Caco-2 (cell line): ENCODE results near the gene CPSF3. TPM values are rescaled to one million over a fixed set of nuclear protein-coding genes. Genes with fewer than 3 reads are reported as not detected.

Source experiments
- BruUV-seq: library from RNA; stranded (reverse); fragments of 400-500 nt; replicated peaks from 2 replicates; lab custom pipeline; 2021; lab: Mats Ljungman, UMichigan
- CTCF ChIA-PET: fragments of 300-600 bp; sonication (Branson Sonifier 250); formaldehyde crosslinking; loops from one replicate; lab custom pipeline; 2022; ENCODE audit warnings: antibody characterized with exemption; lab: Charles Lee
- POLR2A ChIA-PET: fragments of 300-600 bp; sonication (Branson Sonifier 250); formaldehyde crosslinking; loops from one replicate; lab custom pipeline; 2022; ENCODE audit warnings: antibody characterized with exemption; lab: Charles Lee
- DNase-seq, 2 experiments: peaks; one replicate each; pipeline versions ENCODE4 v3.0.0 to v3.0.0-alpha.2; 2020 to 2022
- H3K27me3 ChIP-seq: replicated peaks from 2 replicates; pipeline ENCODE4 v1.6.0; 2011; ENCODE audit warnings: low read length; ENCODE audit not compliant: control insufficient read depth, insufficient read depth
- H3K36me3 ChIP-seq: 2 replicates; pipeline ENCODE4 v1.5.1; 2011; ENCODE audit warnings: low read length; ENCODE audit not compliant: control insufficient read depth, insufficient read depth
- H3K4me1 ChIP-seq: fragments of 250-450 bp; sonication (Bioruptor Pico); 2 replicates; pipeline ENCODE4 v1.5.1; 2020; ENCODE audit warnings: mild to moderate bottlenecking
- H3K4me3 ChIP-seq: 2 replicates; pipeline ENCODE4 v1.5.1; 2011; ENCODE audit warnings: low read depth, mild to moderate bottlenecking, control low read depth, low read length
- H3K9me3 ChIP-seq: fragments of 250-450 bp; sonication (Bioruptor Pico); 2 replicates; pipeline ENCODE4 v1.5.1; 2020; ENCODE audit warnings: mild to moderate bottlenecking, moderate library complexity
- H3K27ac Mint-ChIP-seq: one replicate; pipeline ENCODE4 v1.8.0; 2022; ENCODE audit warnings: mixed read lengths; ENCODE audit not compliant: unreplicated experiment
- H3K27me3 Mint-ChIP-seq: one replicate; pipeline ENCODE4 v1.8.0; 2022; ENCODE audit warnings: mixed read lengths; ENCODE audit not compliant: insufficient read depth, unreplicated experiment
- H3K36me3 Mint-ChIP-seq: one replicate; pipeline ENCODE4 v1.8.0; 2022; ENCODE audit warnings: mild to moderate bottlenecking, mixed read lengths; ENCODE audit not compliant: insufficient read depth, unreplicated experiment
- H3K4me1 Mint-ChIP-seq: one replicate; pipeline ENCODE4 v1.8.0; 2022; ENCODE audit warnings: low read depth, mixed read lengths; ENCODE audit not compliant: unreplicated experiment
- H3K4me3 Mint-ChIP-seq: one replicate; pipeline ENCODE4 v1.8.0; 2022; ENCODE audit warnings: mild to moderate bottlenecking, moderate library complexity, mixed read lengths; ENCODE audit not compliant: unreplicated experiment
- H3K9me3 Mint-ChIP-seq: one replicate; pipeline ENCODE4 v1.8.0; 2022; ENCODE audit warnings: mixed read lengths; ENCODE audit not compliant: unreplicated experiment
- CTCF ChIP-seq, 2 experiments: fragments of 200-600 bp in 1 of 2; IDR thresholded peaks; 1 replicate in 1 of 2; 2 replicates in 1 of 2; pipeline versions ENCODE4 v1.5.1 to v1.8.0; 2011 to 2022; ENCODE audit warnings: antibody characterized with exemption in 1 of 2, control low read depth in 1 of 2, inconsistent platforms in 1 of 2, low read depth in 1 of 2, low read length in 1 of 2, mild to moderate bottlenecking in 1 of 2, moderate library complexity in 1 of 2; ENCODE audit not compliant: insufficient read depth in 1 of 2, severe bottlenecking in 1 of 2, unreplicated experiment in 1 of 2
- intact Hi-C: fragments of 100-400 bp; cut with micrococcal nuclease; formaldehyde crosslinking; loops from one replicate; pipeline ENCODE4 v1.10.0; 2022; ENCODE audit not compliant: unreplicated experiment
- total RNA-seq: library from RNA; stranded (reverse); gene quantifications from 2 replicates; pipeline ENCODE4 v1.2.3, GENCODE V29; 2022

CPSF3 gene
- total RNA-seq, 1 experiment from 2014 or later = 95.0 TPM

- POLR2A ChIA-PET = no interaction called here
- Mint-ChIP-seq H3K9me3 (no peaks in the 10 kb centered on the region), H3K4me3 (no peak overlapping the region), H3K27ac (no peak overlapping the region), H3K27me3 (no peaks in the 10 kb centered on the region), H3K36me3 (peaks cover 33% of the 10 kb centered on the region), H3K4me1 (peaks cover 13% of the 10 kb centered on the region)
- H3K4me1 ChIP-seq = no peaks in the 10 kb centered on the region
- CTCF ChIA-PET = no interaction called here
- no peaks in the 10 kb centered on the region for H3K27me3 ChIP-seq
- H3K9me3 ChIP-seq = no peaks in the 10 kb centered on the region
- no TSS peak for BruUV-seq
- no peak for TF ChIP-seq CTCF (IDR thresholded peaks at IDR 0.05; ENCODE audit: insufficient read depth in 1 of 2, low read depth in 1 of 2, low read length in 1 of 2, severe bottlenecking in 1 of 2, unreplicated experiment in 1 of 2)
- no peak overlapping the region for H3K4me3 ChIP-seq
- DNase-seq = no peak
- intact Hi-C loops = no loop called here
- H3K36me3 ChIP-seq = no peaks in the 10 kb centered on the region; the same call in 1 of the 2 replicates
Observed at GRCh38 chr2:9403924-9404323, 19.5 kb upstream of the CPSF3 start.

- DNase-seq = no peak
- Mint-ChIP-seq H3K4me3 (no peak overlapping the region), H3K4me1 (peaks cover 13% of the 10 kb centered on the region), H3K27me3 (no peaks in the 10 kb centered on the region), H3K27ac (no peak overlapping the region), H3K36me3 (peaks cover 33% of the 10 kb centered on the region), H3K9me3 (no peaks in the 10 kb centered on the region)
- intact Hi-C loops = no loop called here
- no peak for TF ChIP-seq CTCF (IDR thresholded peaks at IDR 0.05; ENCODE audit: insufficient read depth in 1 of 2, low read depth in 1 of 2, low read length in 1 of 2, severe bottlenecking in 1 of 2, unreplicated experiment in 1 of 2)
- Histone ChIP-seq H3K36me3 (no peaks in the 10 kb centered on the region; the same call in 1 of the 2 replicates), H3K27me3 (no peaks in the 10 kb centered on the region), H3K4me3 (no peak overlapping the region), H3K9me3 (no peaks in the 10 kb centered on the region), H3K4me1 (no peaks in the 10 kb centered on the region)
- POLR2A ChIA-PET = no interaction called here
- CTCF ChIA-PET = no interaction called here
- no TSS peak for BruUV-seq
Observed at GRCh38 chr2:9404451-9404850, 19.0 kb upstream of the CPSF3 start.

- intact Hi-C loops = no loop called here
- POLR2A ChIA-PET = no interaction called here
- Mint-ChIP-seq H3K4me1 (peaks cover 9% of the 10 kb centered on the region), H3K27ac (no peak overlapping the region), H3K4me3 (no peak overlapping the region), H3K36me3 (peaks cover 39% of the 10 kb centered on the region), H3K27me3 (no peaks in the 10 kb centered on the region), H3K9me3 (no peaks in the 10 kb centered on the region)
- no peaks in the 10 kb centered on the region for H3K27me3 ChIP-seq
- no peaks in the 10 kb centered on the region; the same call in 1 of the 2 replicates for H3K36me3 ChIP-seq
- no peaks in the 10 kb centered on the region for H3K4me1 ChIP-seq
- H3K9me3 ChIP-seq = no peaks in the 10 kb centered on the region
- no TSS peak for BruUV-seq
- H3K4me3 ChIP-seq = no peak overlapping the region
- no peak for DNase-seq
- CTCF ChIA-PET = no interaction called here
- TF ChIP-seq CTCF (IDR thresholded peaks at IDR 0.05; ENCODE audit: insufficient read depth in 1 of 2, low read depth in 1 of 2, low read length in 1 of 2, severe bottlenecking in 1 of 2, unreplicated experiment in 1 of 2) = no peak
Observed at GRCh38 chr2:9405636-9406035, 17.8 kb upstream of the CPSF3 start.
